Measurements from ENCODE around the gene PBX1.

The PBX1 gene

DNA sequence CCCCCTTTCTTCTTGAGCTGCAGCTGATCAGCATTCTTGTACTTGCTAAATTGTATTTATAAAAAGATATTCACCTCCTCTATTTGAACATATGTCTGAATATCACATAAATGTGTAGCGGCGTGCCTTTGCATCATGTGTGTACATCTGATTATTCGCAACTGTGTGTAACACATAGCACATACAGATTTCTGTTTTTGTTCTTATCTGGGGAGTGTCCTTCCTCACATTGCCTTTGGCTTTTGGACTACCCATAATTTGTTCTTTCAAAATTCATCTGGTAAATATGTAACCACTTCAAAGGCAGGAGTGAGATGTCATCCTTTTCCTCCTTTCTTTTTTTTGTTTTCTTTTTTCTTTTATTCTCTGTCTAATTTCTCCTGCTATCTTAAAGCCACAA is 113.6 kb downstream of the PBX1 start:
- no peak for DNase-seq

DNA sequence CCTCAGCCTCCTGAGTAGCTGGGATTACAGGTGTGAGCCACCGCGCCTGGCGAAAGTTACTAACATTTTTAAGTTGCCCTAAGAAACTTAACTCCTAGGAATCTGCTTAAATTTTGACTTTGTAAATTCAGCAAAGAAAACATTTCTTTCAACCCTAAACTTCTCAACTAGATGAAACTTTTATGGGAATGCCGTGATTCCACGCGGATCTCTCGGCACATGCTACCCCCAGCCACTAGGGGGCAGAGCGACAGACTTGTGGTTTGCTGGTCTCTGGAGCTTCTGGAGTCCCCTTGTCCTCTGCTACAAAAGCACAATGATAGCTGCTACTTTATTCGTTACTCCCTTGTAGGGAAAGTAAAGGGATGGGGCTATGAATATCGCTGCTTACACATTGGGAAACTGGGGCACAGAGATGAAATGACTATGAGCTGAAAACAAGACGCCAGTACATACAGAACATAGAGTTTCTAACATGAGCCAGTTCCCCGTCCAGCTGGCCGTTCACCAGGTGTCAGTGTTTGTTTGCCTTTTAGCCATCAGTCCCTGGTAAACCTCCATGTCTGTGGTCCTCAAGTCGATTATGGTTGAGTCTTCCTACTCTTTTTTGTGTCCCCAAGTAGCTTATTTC is 114.7 kb downstream of the PBX1 start:
- DNase-seq: no peak

- no peak for DNase-seq
Observed at GRCh38 chr1:164675342-164675904, 116.4 kb downstream of the PBX1 start.

DNA sequence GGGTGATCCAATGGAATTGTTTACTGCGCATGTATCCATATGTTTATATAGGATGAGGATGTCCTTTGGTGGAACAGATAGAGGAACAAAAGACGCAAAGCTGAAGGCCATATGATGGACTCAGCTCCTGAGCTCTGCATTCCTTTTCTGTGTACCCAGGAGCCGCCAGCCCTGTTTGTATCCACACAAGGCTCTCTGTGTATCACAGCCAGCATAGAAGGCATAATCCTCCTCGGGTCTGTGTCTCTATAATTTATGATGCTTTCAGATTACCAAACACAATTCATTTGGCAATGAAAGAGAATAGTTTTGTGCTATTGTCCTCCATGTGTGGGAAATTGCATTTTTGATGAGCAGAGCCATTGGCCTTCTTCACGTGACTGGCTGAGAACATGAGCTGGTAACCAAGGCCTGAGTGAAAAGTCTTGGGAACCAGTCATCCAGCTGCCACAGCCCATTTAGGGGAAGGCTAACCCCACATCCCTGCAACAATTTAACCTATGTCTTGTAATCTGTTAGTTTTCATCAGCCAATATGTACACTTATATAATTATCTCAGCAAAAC is 119.2 kb downstream of the PBX1 start:
- DNase-seq: no peak

- no peak for DNase-seq
Observed at GRCh38 chr1:164682570-164682969, 123.6 kb downstream of the PBX1 start.

DNA sequence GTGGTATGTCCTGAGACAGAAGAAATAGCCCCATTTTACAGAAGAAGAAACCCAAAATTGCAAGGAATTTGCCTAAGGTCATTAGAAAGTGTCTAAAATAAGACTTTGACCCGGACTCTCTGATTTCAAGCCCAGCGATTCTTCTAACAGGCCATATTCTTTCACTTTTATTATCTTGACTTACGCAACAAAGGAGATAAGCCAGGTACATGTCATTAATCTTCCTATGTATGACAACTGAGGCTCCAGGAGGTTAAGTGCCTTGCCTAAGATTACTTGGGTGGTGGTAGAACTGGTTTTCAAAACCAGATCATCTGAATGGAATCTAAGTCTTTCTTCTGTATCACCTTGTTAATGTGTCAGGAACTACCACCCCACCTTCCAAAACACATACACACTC is 124.3 kb downstream of the PBX1 start:
- no peak for DNase-seq

- no peak for DNase-seq
Observed at GRCh38 chr1:164685266-164686035, 126.5 kb downstream of the PBX1 start.

DNA sequence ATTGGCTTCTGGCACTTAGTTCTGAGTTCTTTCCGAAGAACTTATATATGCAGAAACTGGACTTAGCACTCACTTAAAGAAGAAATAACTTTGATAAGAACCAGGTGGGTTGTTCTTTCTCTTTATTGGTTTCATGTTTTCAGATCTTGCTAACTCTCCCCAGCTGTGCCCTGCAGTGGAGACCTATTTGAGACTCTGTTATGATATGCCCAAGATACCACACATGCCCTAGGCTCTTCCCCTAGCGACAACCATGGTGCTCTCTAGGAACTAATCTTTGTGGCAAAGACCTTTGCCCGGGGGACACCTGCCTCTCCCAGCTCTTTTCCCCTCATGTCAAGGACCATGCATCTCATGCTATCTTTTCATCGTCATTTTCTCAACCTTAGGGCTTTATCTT is 128.8 kb downstream of the PBX1 start:
- no peak for DNase-seq

DNA sequence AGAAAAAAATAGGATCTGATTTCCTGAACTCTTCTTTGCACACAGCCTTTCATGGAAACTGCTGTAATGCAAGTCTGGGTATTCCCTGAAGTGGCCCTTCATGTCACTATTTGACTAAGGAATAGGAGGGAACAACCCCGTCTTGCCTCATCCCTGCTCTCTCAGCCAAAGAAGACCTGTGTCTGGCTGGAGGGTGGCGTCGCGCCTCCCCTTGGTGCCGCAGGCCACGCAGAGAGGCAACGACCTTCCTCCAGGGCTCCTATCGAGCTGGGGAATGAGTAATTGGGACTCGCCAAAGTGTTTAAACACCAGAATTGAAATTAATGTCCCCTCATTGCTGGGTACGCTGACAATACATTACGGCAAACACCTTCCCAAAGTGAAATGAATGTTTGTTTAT is 129.8 kb downstream of the PBX1 start:
- DNase-seq: no peak

DNA sequence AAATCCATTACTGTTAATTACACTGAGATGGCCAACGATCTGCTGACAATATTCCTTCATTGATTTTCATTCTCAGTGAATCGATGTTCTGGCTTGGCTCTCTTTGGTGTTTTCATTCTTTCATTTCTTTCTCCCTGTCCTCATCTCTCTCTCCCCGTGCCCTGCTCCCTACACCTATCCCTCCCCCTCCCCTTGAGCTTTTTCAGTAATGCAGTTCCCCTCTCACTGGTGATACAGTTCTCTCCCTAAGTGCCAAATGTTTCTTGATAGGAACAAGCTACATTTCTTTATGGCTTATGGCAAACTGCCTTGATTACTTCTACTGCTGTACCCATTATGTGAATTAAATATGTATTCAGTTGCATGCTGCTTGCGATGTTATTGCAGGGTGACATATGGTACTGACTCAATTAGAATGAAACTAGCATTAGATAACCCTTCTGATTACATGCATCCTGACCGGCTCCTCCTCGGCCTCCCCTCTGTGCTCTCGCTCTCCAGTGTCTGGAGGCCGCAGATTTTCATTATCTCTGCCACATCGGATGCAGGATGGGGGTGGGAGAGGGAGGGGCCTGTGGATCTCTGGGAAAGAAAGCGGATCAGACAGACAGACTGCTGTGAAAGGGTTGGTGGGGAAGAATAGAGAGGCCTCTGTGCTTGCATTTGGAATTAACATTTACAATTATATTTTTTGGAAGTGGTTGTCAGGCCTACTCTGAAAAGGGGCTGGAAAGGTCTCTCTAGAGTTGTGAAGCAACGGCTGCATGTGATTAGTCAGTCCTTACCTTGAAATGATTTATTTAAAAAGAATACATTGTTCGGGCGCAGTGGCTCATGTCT is 130.9 kb downstream of the PBX1 start:
- DNase-seq: no peak

DNA sequence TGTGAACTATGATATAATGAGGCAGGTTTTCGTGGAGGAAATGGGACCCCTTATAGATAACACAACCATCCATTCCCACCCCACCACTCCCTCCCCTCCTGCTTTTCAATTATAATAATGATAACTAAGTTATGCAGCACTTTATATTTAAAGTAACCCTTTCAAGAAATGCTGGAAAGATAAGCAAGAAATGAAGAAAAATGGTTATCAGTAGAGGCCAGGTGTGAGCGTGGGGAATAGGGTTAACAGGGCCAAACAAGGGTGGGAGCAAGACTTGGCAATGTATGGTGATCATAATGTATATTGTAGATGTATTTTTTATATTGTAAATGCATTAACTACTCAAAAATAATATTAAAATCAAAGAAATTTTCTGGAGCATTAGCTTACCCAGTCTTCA is 133.4 kb downstream of the PBX1 start:
- DNase-seq: no peak

GRCh38 chr1:164693564-164694359 is 134.8 kb downstream of the PBX1 start:
- no peak for DNase-seq

DNA sequence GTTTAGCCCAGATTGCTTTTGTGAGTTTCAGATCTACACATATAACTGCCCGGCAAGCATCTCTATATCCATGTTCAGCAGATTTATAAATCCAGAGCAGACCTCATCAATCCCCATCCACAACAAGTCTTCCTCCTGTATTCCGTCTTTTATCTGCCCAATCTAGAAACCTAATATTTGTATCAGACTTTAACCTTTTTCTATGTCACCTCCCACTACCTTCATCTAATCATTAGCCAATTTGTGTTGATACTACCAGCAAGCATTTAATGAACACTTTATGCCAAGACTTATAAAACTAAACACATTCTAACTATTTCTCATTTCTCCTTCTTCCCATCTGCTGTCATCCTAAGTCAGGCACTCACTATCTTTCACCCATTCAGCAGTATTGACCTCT is 135.5 kb downstream of the PBX1 start:
- DNase-seq: no peak

- DNase-seq: no peak
Observed at GRCh38 chr1:164695956-164696665, 137.1 kb downstream of the PBX1 start.

- no peak for DNase-seq
Observed at GRCh38 chr1:164699815-164700491, 141.0 kb downstream of the PBX1 start.

DNA sequence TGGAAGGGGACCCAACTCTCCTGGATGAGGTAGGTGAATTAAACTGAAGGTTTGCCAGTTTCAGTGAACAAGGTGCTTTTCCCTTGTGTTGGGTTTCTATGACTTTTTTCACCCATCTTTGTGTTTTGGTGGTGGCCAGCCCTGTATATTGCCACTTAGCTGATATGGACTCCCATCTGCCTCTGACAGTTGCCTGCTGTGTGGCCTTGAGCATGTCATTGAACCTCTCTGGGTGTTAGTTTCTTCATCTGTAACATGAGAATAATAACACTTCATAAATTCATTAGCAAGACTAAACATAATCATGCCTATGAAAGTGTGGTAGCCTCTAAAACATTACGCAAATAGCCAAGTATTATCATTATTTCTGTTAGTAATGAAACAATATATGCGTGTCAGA is 141.7 kb downstream of the PBX1 start:
- no peak for DNase-seq

DNA sequence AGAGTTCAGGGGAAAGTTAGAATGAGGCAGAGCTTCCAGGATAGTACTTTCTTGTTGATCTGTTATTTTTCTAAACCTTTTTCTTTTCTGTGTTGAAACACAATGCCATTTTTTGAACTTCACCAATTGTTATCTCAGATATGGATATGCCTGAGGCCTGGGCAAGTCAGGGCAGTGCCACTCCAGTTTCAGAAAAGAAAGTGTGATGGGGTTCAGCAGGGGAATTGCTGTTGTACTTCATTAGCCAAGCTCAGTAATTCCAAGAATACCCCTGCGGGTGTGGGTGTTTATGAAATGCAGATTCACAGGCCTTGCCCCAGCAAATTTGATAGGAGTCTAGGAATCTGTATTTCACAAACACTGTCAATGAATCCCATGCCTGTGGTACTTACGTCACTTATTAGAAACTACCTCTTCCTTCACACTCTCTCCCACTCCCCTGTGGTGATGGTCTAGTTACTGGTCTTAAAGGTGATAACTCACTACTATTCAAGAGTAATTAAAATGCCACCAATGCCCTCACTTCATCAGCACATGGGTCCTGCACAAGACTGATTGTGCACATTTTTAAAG is 142.3 kb downstream of the PBX1 start:
- DNase-seq: no peak

- DNase-seq: no peak
Observed at GRCh38 chr1:164702216-164702615, 143.2 kb downstream of the PBX1 start.

GRCh38 chr1:164702664-164703063 is 143.7 kb downstream of the PBX1 start:
- no peak for DNase-seq

- no peak for DNase-seq
Observed at GRCh38 chr1:164703463-164703862, 144.5 kb downstream of the PBX1 start.

- no peak for DNase-seq
Observed at GRCh38 chr1:164703960-164704411, 145.0 kb downstream of the PBX1 start.
